ENCODE data around the gene NUTF2.

DNA sequence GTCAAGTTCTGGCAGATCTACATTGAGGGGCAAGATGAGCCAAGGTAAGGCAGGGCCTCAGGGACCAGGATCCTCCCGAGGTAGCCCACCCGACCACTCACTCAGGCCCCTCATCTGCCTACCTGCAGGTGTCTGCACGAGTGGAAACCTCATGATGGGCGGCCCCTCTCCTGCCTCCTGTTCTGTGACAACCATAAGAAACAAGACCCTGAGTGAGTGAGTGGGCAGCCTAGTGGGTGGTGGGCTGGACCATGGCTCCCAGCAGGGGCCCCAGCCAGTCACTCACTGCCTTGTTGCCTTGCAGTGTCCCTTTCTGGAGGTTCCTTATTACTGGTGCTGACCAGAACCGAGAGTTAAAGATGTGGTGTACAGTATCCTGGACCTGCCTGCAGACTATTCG is 31.5 kb downstream of the NUTF2 start:
- TF ChIP-seq EP300 (IDR thresholded peaks at IDR 0.05) (no peak), POLR2A (IDR thresholded peaks at IDR 0.05) (no peak), POLR2AphosphoS5 (IDR thresholded peaks at IDR 0.05) (no peak)
- TF ChIP-seq, protein P1, sequence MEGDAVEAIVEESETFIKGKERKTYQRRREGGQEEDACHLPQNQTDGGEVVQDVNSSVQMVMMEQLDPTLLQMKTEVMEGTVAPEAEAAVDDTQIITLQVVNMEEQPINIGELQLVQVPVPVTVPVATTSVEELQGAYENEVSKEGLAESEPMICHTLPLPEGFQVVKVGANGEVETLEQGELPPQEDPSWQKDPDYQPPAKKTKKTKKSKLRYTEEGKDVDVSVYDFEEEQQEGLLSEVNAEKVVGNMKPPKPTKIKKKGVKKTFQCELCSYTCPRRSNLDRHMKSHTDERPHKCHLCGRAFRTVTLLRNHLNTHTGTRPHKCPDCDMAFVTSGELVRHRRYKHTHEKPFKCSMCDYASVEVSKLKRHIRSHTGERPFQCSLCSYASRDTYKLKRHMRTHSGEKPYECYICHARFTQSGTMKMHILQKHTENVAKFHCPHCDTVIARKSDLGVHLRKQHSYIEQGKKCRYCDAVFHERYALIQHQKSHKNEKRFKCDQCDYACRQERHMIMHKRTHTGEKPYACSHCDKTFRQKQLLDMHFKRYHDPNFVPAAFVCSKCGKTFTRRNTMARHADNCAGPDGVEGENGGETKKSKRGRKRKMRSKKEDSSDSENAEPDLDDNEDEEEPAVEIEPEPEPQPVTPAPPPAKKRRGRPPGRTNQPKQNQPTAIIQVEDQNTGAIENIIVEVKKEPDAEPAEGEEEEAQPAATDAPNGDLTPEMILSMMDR (IDR thresholded peaks at IDR 0.05): no peak
